Astrocyte of the cerebellum (primary cell): Measurements from ENCODE around the gene TTLL9.
A peak's percentile ranks its signal among the peaks of the same experiment; 100 is the strongest.

Experiments
- DNase-seq: peaks from one replicate; pipeline ENCODE4 v3.0.0-alpha.2; 2011; ENCODE audit warnings: low read depth
- H3K4me3 ChIP-seq: 2 replicates; pipeline ENCODE4 v1.5.1; 2011; ENCODE audit warnings: mild to moderate bottlenecking, low read depth, low read length, moderate library complexity
- CTCF ChIP-seq: IDR thresholded peaks from 2 replicates; pipeline ENCODE4 v1.5.1; 2012; ENCODE audit warnings: low read length, low read depth, moderate library complexity, mild to moderate bottlenecking; ENCODE audit errors: missing control alignments
- in situ Hi-C: cut with HindIII; loops from 2 replicates; pipeline ENCODE4 v1.10.0; 2017; ENCODE audit warnings: low sequenced_read_pairs

The TTLL9 gene

GRCh38 chr20:31862506-31862905, 7.9 kb upstream of the TTLL9 start:
- in situ Hi-C loops: no loop called here
- no peak for DNase-seq
- TF ChIP-seq CTCF: no peak
- H3K4me3 ChIP-seq: no peak overlapping the region

GRCh38 chr20:31863296-31864085, 6.9 kb upstream of the TTLL9 start:
- no peak for TF ChIP-seq CTCF
- H3K4me3 ChIP-seq: no peak overlapping the region
- no peak for DNase-seq
- in situ Hi-C loops: no loop called here

- in situ Hi-C loops: no loop called here
- no peak for TF ChIP-seq CTCF
- no peak overlapping the region for H3K4me3 ChIP-seq
- DNase-seq: no peak
Measured at GRCh38 chr20:31864521-31865400, 5.7 kb upstream of the TTLL9 start.

GRCh38 chr20:31866221-31866620, 4.2 kb upstream of the TTLL9 start:
- in situ Hi-C loops: no loop called here
- no peak for DNase-seq
- no peak for TF ChIP-seq CTCF
- H3K4me3 ChIP-seq: no peak overlapping the region

- no peak for DNase-seq
- in situ Hi-C loops: no loop called here
- TF ChIP-seq CTCF: no peak
- no peak overlapping the region for H3K4me3 ChIP-seq
Measured at GRCh38 chr20:31868853-31869672, 1.4 kb upstream of the TTLL9 start.

- DNase-seq: no peak
- H3K4me3 ChIP-seq: peak overlapping the region; percentile 47
- no peak for TF ChIP-seq CTCF
- in situ Hi-C loops: no loop called here
Measured at GRCh38 chr20:31869673-31869941, 827 bp upstream of the TTLL9 start.
